ENCODE results near the gene CEP192.
"Not testable (repeated sequence)": the region's sequence is repeated elsewhere in the genome, so short reads cannot be mapped to it uniquely, and the experiment has no call there.

CEP192 gene

DNA sequence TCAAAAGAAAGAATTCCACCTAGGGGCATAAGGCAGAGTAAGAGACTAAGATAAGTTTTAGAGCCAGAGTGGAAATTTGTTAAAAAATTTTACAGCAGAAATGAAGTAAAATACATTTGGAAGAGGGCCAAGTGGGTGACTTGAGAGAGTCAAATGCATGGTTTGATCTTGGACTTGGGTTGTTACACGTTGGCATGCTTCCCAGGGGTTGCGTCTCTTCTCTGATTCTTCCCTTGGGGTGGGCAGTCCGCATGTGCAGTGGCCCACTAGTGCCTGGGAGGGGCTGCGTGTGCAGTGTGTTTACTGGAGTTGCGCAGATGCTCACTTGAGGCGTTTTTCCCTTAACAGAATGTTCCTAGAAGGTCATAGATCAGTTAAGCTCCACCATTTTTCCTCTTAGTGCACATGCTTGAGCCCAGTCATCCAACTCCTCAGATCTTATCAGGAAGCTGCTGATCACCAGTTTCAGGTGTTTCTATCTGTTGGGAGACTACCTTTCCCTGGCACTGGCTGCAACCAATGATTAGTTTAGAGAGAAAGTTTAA, 30.2 kb upstream of the CEP192 start:
- Histone ChIP-seq H3K27me3 (ENCODE audit: control insufficient read depth, insufficient read depth, low read length) (no peaks in the 10 kb centered on the region), H3K4me1 (ENCODE audit: control insufficient read depth, insufficient read depth, low read length) (no peaks in the 10 kb centered on the region), H3K9ac (ENCODE audit: low read length) (no peak overlapping the region), H3K36me3 (ENCODE audit: control insufficient read depth, insufficient read depth, low read length) (peaks cover 59% of the 10 kb centered on the region), H3K27ac (ENCODE audit: low read depth, low read length) (no peak overlapping the region), H3K4me3 (ENCODE audit: low read depth, low read length) (no peak overlapping the region), H3K9me3 (ENCODE audit: control insufficient read depth, insufficient read depth, low read depth, low read length) (peaks cover 6% of the 10 kb centered on the region; the same call in 1 of the 2 replicates)

DNA sequence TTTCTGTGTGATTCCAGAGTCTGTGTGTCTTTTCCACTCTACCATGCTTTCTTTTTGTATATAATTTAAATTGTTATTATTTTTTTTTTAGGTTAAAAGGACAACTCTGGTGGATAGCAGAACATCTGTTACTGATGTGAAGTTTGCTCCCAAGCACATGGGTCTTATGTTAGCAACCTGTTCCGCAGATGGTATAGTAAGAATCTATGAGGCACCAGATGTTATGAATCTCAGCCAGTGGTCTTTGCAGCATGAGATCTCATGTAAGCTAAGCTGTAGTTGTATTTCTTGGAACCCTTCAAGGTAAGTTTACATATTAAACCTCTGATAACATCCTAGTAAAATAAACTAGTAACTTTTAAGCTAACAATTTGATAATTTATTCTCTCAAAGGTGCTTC, 28.1 kb upstream of the CEP192 start:
- H3K27me3 ChIP-seq (ENCODE audit: control insufficient read depth, insufficient read depth, low read length): no peaks in the 10 kb centered on the region
- no peaks in the 10 kb centered on the region for H3K4me1 ChIP-seq (ENCODE audit: control insufficient read depth, insufficient read depth, low read length)
- H3K4me3 ChIP-seq (ENCODE audit: low read depth, low read length): no peak overlapping the region
- H3K36me3 ChIP-seq (ENCODE audit: control insufficient read depth, insufficient read depth, low read length): peaks cover 63% of the 10 kb centered on the region
- H3K27ac ChIP-seq (ENCODE audit: low read depth, low read length): no peak overlapping the region
- H3K9me3 ChIP-seq (ENCODE audit: control insufficient read depth, insufficient read depth, low read depth, low read length): peaks cover 6% of the 10 kb centered on the region; the same call in 1 of the 2 replicates
- no peak overlapping the region for H3K9ac ChIP-seq (ENCODE audit: low read length)

DNA sequence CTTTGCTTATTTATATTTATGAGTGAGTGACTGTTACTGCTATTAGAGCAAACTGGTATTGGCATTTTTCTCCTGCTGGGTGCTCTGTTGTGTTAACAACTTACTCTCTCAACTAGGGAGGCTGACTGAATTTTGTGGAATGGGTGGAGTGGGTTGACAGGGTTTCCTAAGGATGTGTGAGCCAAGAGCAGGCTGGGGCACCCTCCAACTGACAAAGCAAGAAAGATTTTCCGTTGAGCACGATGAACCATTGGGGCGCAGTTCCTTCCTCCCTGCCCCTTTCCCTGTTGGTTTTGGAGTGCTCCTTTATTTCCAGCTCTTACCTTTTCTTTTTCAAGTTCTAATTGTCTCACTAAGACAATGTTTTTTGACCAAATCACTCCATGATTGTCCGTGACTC, 23.0 kb upstream of the CEP192 start:
- Histone ChIP-seq H3K27me3 (ENCODE audit: control insufficient read depth, insufficient read depth, low read length) (no peaks in the 10 kb centered on the region), H3K9me3 (ENCODE audit: control insufficient read depth, insufficient read depth, low read depth, low read length) (no peaks in the 10 kb centered on the region), H3K36me3 (ENCODE audit: control insufficient read depth, insufficient read depth, low read length) (peaks cover 65% of the 10 kb centered on the region), H3K27ac (ENCODE audit: low read depth, low read length) (no peak overlapping the region), H3K9ac (ENCODE audit: low read length) (no peak overlapping the region), H3K4me3 (ENCODE audit: low read depth, low read length) (no peak overlapping the region), H3K4me1 (ENCODE audit: control insufficient read depth, insufficient read depth, low read length) (no peaks in the 10 kb centered on the region)

DNA sequence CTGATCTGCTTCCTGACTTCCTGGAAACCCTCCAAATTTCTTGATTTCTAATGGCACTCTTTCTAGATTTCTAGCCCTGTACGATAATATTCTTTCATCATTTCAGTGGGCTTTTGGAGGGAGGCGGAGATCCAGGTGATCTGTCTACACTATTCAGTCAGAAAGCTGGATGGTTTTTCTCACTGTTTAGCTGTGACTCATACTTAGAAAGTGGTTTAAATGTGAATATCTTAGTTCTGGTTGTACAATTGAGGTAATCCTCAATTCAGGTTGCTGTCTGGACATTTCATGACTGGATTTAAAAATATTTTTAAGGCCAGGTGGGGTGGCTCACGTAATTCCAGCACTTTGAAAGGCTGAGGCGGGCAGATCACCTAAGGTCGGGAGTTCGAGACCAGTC, 22.5 kb upstream of the CEP192 start:
- Histone ChIP-seq H3K27me3 (ENCODE audit: control insufficient read depth, insufficient read depth, low read length) (no peaks in the 10 kb centered on the region), H3K9me3 (ENCODE audit: control insufficient read depth, insufficient read depth, low read depth, low read length) (no peaks in the 10 kb centered on the region), H3K4me1 (ENCODE audit: control insufficient read depth, insufficient read depth, low read length) (no peaks in the 10 kb centered on the region), H3K27ac (ENCODE audit: low read depth, low read length) (no peak overlapping the region), H3K36me3 (ENCODE audit: control insufficient read depth, insufficient read depth, low read length) (peaks cover 62% of the 10 kb centered on the region), H3K4me3 (ENCODE audit: low read depth, low read length) (no peak overlapping the region), H3K9ac (ENCODE audit: low read length) (no peak overlapping the region)

DNA sequence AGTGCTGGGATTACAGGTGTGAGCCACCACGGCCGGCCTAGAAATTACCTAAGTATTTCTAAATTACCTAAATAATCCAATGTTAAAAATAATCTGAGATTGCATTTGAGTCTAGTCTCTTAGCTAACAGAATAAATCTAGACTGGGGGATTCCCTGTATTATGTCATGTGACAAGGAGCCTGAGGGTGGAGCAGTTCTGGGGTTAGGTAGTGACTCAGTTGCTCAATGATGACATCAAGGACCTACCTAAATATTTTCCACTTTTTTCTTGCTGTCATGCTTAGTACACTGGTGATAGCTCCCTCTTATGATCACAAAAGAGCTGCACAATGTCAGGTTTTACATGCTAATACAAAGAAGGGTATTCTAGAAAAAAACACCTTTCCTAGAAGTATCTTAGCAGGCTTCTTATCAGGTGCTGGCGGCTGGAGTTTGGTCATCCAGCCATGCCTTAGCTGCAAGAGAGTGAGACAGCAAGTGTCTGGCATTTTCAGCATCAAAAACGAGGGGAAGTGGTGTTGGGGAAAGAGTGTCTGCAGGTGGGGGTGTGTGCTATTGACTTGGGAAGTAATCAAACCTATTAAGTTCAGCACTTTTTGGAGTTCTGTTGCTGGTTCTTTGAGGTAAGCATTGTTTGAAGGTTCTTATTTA, 17.5 kb upstream of the CEP192 start:
- Histone ChIP-seq H3K9ac (ENCODE audit: low read length) (no peak overlapping the region), H3K27me3 (ENCODE audit: control insufficient read depth, insufficient read depth, low read length) (no peaks in the 10 kb centered on the region), H3K36me3 (ENCODE audit: control insufficient read depth, insufficient read depth, low read length) (peaks cover 74% of the 10 kb centered on the region), H3K27ac (ENCODE audit: low read depth, low read length) (no peak overlapping the region), H3K9me3 (ENCODE audit: control insufficient read depth, insufficient read depth, low read depth, low read length) (peaks cover 6% of the 10 kb centered on the region; the same call in 1 of the 2 replicates), H3K4me3 (ENCODE audit: low read depth, low read length) (no peak overlapping the region), H3K4me1 (ENCODE audit: control insufficient read depth, insufficient read depth, low read length) (no peaks in the 10 kb centered on the region)

DNA sequence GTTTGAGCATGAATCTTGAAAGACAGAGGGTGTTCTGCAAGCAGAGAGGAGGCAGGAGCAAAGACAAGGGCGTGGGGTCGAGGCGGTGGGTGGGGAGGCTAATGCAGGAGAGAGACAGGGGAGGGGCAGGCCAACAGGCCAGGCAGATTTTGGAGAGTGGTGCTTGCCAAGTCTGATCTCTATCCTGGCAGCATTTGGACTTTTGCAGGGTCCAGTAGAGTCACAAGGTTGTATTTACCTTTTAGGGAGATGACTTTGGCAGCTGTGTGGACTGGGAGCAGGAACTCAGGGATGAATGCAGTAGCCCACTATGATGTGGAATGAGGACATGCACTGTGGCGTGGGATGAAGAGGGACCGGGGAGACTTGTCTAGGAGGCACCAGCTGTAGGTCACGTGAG, 15.7 kb upstream of the CEP192 start:
- Histone ChIP-seq H3K27ac (ENCODE audit: low read depth, low read length) (no peak overlapping the region), H3K36me3 (ENCODE audit: control insufficient read depth, insufficient read depth, low read length) (peaks cover 74% of the 10 kb centered on the region), H3K4me3 (ENCODE audit: low read depth, low read length) (no peak overlapping the region), H3K27me3 (ENCODE audit: control insufficient read depth, insufficient read depth, low read length) (no peaks in the 10 kb centered on the region), H3K9ac (ENCODE audit: low read length) (no peak overlapping the region), H3K9me3 (ENCODE audit: control insufficient read depth, insufficient read depth, low read depth, low read length) (peaks cover 6% of the 10 kb centered on the region; the same call in 1 of the 2 replicates), H3K4me1 (ENCODE audit: control insufficient read depth, insufficient read depth, low read length) (no peaks in the 10 kb centered on the region)

DNA sequence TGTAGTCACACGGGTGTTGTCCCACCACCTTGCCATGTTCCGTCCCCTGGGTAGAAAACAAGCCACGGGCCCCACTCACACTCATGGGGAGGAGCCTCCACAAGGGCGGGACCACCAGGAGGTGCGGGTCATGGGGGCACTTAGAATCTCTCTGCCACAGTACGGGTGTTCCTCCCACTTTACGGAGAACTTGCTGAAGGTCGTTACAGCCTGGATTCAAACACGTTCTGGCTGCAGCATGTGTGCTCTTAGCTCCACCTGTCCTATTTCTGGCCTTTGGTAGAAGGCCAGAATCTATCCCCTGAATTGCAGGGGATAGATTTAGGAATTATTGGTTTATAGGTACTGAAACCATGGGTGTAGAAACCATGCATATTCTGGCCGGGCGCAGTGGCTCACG, 14.9 kb upstream of the CEP192 start:
- no peak overlapping the region for H3K27ac ChIP-seq (ENCODE audit: low read depth, low read length)
- H3K4me1 ChIP-seq (ENCODE audit: control insufficient read depth, insufficient read depth, low read length): no peaks in the 10 kb centered on the region
- H3K4me3 ChIP-seq (ENCODE audit: low read depth, low read length): no peak overlapping the region
- no peaks in the 10 kb centered on the region for H3K27me3 ChIP-seq (ENCODE audit: control insufficient read depth, insufficient read depth, low read length)
- peaks cover 6% of the 10 kb centered on the region; the same call in 1 of the 2 replicates for H3K9me3 ChIP-seq (ENCODE audit: control insufficient read depth, insufficient read depth, low read depth, low read length)
- H3K36me3 ChIP-seq (ENCODE audit: control insufficient read depth, insufficient read depth, low read length): peaks cover 68% of the 10 kb centered on the region
- no peak overlapping the region for H3K9ac ChIP-seq (ENCODE audit: low read length)

DNA sequence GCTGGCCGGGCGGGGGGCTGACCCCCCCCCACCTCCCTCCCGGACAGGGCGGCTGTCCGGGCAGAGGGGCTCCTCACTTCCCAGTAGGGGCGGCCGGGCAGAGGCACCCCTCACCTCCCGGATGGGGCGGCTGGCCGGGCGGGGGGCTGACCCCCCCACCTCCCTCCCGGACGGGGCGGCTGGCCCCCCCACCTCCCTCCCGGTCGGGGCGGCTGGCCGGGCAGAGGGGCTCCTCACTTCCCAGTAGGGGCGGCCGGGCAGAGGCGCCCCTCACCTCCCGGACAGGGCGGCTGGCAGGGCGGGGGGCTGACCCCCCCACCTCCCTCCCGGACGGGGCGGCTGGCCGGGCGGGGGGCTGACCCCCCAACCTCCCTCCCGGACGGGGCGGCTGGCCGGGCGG, 11.1 kb upstream of the CEP192 start:
- peaks cover 64% of the 10 kb centered on the region for H3K36me3 ChIP-seq (ENCODE audit: control insufficient read depth, insufficient read depth, low read length)
- H3K9me3 ChIP-seq (ENCODE audit: control insufficient read depth, insufficient read depth, low read depth, low read length); H3K9ac ChIP-seq (ENCODE audit: low read length): not testable (repeated sequence)

DNA sequence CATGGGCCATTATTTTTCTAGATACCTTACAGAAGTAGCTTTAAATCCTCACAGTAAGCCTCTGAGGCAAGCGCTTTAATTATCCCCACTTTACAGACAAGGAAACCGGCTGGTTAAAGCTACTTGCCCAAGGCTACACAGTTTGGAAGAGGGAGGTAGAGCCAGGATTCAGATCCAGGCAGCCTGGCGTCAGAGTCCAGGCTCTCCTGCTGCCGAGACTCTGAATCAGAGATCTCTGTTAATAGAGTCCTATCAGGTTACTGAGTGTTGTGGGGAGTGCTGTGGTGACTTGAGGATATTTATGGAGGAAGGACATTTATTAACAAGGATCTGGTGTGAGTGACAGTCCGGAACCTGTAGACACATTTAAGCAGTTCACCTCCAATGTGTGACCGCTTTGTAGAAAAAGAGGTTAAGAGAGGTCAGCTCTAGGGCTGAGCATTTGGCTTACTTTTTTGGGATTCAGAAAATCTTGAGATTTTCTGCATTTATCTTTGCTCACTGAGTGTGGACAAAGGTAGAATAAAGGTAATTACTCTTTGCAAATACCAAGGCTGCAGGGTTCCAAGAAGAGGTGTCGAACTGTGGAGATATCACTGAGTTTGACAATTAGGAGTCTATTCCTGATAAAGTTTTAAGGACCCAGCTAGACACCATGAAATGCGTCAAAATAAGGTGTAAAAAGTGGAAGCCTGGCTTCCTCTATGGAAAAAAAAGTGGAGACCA, 1.6 kb upstream of the CEP192 start:
- Histone ChIP-seq H3K9me3 (ENCODE audit: control insufficient read depth, insufficient read depth, low read depth, low read length) (no peaks in the 10 kb centered on the region), H3K27ac (ENCODE audit: low read depth, low read length) (no peak overlapping the region), H3K27me3 (ENCODE audit: control insufficient read depth, insufficient read depth, low read length) (no peaks in the 10 kb centered on the region), H3K4me3 (ENCODE audit: low read depth, low read length) (peak overlapping the region; percentile 100), H3K36me3 (ENCODE audit: control insufficient read depth, insufficient read depth, low read length) (peaks cover 17% of the 10 kb centered on the region), H3K4me1 (ENCODE audit: control insufficient read depth, insufficient read depth, low read length) (peaks cover 19% of the 10 kb centered on the region; the same call in 1 of the 2 replicates), H3K9ac (ENCODE audit: low read length) (no peak overlapping the region)

More for the DNA sequence above, 11.1 kb upstream of the CEP192 start:
- not testable (repeated sequence) for H3K4me3 ChIP-seq (ENCODE audit: low read depth, low read length); H3K4me1 ChIP-seq (ENCODE audit: control insufficient read depth, insufficient read depth, low read length); H3K27ac ChIP-seq (ENCODE audit: low read depth, low read length); H3K27me3 ChIP-seq (ENCODE audit: control insufficient read depth, insufficient read depth, low read length)

DNA sequence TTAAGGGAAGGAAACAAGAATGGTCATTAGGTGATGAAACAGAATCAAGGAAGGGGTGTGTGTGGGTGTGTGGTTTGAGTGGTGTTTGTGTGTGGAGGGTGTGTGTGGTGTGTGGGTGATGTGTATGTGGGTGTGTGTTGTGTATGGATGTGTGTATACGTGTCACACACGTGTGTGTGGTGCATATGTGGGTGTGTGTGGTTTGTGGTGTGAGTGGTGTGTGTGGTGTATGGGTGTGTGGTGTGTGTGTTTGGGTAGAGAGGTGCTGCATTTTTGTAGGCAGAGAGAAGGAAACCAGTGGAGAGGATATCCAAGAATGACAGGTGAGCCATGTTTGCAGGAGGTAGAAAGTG, 1.1 kb upstream of the CEP192 start:
- H3K4me1 ChIP-seq (ENCODE audit: control insufficient read depth, insufficient read depth, low read length): peaks cover 19% of the 10 kb centered on the region; the same call in 1 of the 2 replicates
- H3K36me3 ChIP-seq (ENCODE audit: control insufficient read depth, insufficient read depth, low read length): peaks cover 12% of the 10 kb centered on the region
- no peaks in the 10 kb centered on the region for H3K27me3 ChIP-seq (ENCODE audit: control insufficient read depth, insufficient read depth, low read length)
- peak overlapping the region; percentile 100 for H3K4me3 ChIP-seq (ENCODE audit: low read depth, low read length)
- peak overlapping the region; percentile 98 for H3K9ac ChIP-seq (ENCODE audit: low read length)
- no peaks in the 10 kb centered on the region for H3K9me3 ChIP-seq (ENCODE audit: control insufficient read depth, insufficient read depth, low read depth, low read length)
- H3K27ac ChIP-seq (ENCODE audit: low read depth, low read length): no peak overlapping the region; the same call in 1 of the 2 replicates

DNA sequence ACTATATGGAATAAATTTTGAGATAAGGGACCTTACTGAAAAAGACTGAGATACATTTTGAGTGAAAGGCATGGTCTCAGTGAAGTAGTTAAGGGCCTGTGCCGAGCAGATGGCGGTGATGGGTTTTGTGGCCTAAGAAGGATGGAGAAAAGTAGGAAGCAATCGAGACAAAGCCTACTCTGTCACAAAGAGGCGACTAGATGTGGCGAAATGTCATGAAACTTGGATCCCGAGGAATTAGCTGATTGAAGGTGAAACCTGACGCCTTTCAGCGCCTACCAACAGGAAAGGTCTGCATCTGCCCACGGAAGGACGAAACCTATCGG, 558 bp upstream of the CEP192 start:
- Histone ChIP-seq H3K4me1 (ENCODE audit: control insufficient read depth, insufficient read depth, low read length) (peaks cover 19% of the 10 kb centered on the region; the same call in 1 of the 2 replicates), H3K27ac (ENCODE audit: low read depth, low read length) (peak overlapping the region; percentile 63; the same call in 1 of the 2 replicates), H3K36me3 (ENCODE audit: control insufficient read depth, insufficient read depth, low read length) (peaks cover 13% of the 10 kb centered on the region), H3K4me3 (ENCODE audit: low read depth, low read length) (peak overlapping the region; percentile 100), H3K9ac (ENCODE audit: low read length) (peak overlapping the region; percentile 98), H3K27me3 (ENCODE audit: control insufficient read depth, insufficient read depth, low read length) (no peaks in the 10 kb centered on the region), H3K9me3 (ENCODE audit: control insufficient read depth, insufficient read depth, low read depth, low read length) (no peaks in the 10 kb centered on the region; the same call in 1 of the 2 replicates)
